Natural killer cell (primary cell): Measurements from ENCODE around the gene PRRX2. TPM values are rescaled to one million over a fixed set of nuclear protein-coding genes. Genes with fewer than 3 reads are reported as not detected.

Experiments used
- ATAC-seq, 3 donors: fragments of 150-1000 bp in 2 of 3; fragments of 200-7000 bp in 1 of 3; cut with Tn5 transposase; 1 replicate in 1 of 3; 2 replicates in 2 of 3; pipeline ENCODE4 v1.10.0; 2021; ENCODE audit warnings: mild to moderate bottlenecking in 2 of 3, moderate library complexity in 2 of 3
- DNase-seq, 2 donors: peaks; one replicate each; pipeline versions ENCODE4 v3.0.0 to v3.0.0-alpha.2; 2013 to 2021; ENCODE audit warnings: mixed read lengths in 1 of 2
- H3K27ac ChIP-seq: one replicate; pipeline ENCODE4 v1.5.1; 2013; ENCODE audit warnings: mild to moderate bottlenecking, low read length
- H3K27me3 ChIP-seq: one replicate; pipeline ENCODE4 v1.6.1; 2013; ENCODE audit warnings: low read length; ENCODE audit not compliant: control insufficient read depth, insufficient read depth
- H3K36me3 ChIP-seq: one replicate; pipeline ENCODE4 v1.6.1; 2013; ENCODE audit warnings: low read length; ENCODE audit not compliant: control insufficient read depth, insufficient read depth
- H3K4me1 ChIP-seq: one replicate; pipeline ENCODE4 v1.6.1; 2013; ENCODE audit warnings: low read length; ENCODE audit not compliant: control insufficient read depth, insufficient read depth
- H3K4me3 ChIP-seq: one replicate; pipeline ENCODE4 v1.5.1; 2013; ENCODE audit warnings: low read length
- H3K9me3 ChIP-seq: one replicate; pipeline ENCODE4 v1.6.1; 2013; ENCODE audit warnings: low read length; ENCODE audit not compliant: control insufficient read depth, insufficient read depth
- H3K27ac Mint-ChIP-seq, 2 donors: one replicate each; pipeline ENCODE4 v1.8.0; 2022; ENCODE audit warnings: mild to moderate bottlenecking in 2 of 2, mixed read lengths in 2 of 2, moderate library complexity in 1 of 2
- H3K27me3 Mint-ChIP-seq, 2 donors: one replicate each; pipeline ENCODE4 v1.8.0; 2022; ENCODE audit warnings: low read depth in 2 of 2, mixed read lengths in 2 of 2
- H3K36me3 Mint-ChIP-seq: one replicate; pipeline ENCODE4 v1.8.0; 2022; ENCODE audit warnings: mixed read lengths
- H3K4me1 Mint-ChIP-seq, 2 donors: one replicate each; pipeline ENCODE4 v1.8.0; 2022; ENCODE audit warnings: mixed read lengths in 2 of 2
- H3K4me3 Mint-ChIP-seq: one replicate; pipeline ENCODE4 v1.8.0; 2022; ENCODE audit warnings: mild to moderate bottlenecking, moderate library complexity, mixed read lengths
- H3K9me3 Mint-ChIP-seq, 2 donors: one replicate each; pipeline ENCODE4 v1.8.0; 2022; ENCODE audit warnings: mixed read lengths in 2 of 2
- WGBS: methylation state at CpG from one replicate; pipeline ENCODE4 v1.1.7; 2013; ENCODE audit warnings: missing lambda C conversion rate; ENCODE audit not compliant: insufficient coverage; 5-methylcytosine and 5-hydroxymethylcytosine counted together
- intact Hi-C: fragments of 100-400 bp; cut with micrococcal nuclease; formaldehyde crosslinking; loops from one replicate; pipeline ENCODE4 v1.14.2; 2022
- total RNA-seq, 4 donors: library from RNA; stranded (reverse); fragments of 120-200 nt in 1 of 4; gene quantifications; one replicate each; pipeline versions ENCODE4 v1.2.3 to v1.2.4, GENCODE V29; 2013 to 2022
- TF ChIP-seq, protein P1 (sequence below): fragments of 200-600 bp; IDR thresholded peaks from one replicate; pipeline ENCODE4 v1.8.0; 2022; ENCODE audit warnings: antibody characterized with exemption

Gene PRRX2
- total RNA-seq, 3 donors from 2014 or later (not counting 1 experiment from before 2014, with no cell fraction given) = not detected

DNA sequence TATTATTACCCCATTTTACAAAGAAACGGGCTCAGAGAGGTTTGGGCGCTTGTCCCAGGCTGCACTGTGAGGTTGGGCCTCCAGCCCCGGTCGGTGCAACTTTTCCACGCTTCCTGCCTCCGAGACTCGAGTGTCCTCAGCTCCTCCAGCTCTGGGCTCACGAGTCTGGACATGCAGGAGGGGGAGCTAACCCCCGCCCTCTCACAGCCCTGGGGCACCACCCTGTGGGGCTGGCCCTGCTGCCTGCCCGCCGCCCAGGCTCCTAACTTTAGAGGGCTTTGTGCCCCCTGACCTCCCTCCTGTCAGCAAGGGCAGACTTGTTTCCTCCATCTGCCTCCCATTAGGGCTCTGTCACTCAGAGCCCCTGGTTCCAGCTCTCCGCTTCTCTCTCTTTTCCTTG lies 19.2 kb upstream of the PRRX2 start:
- Mint-ChIP-seq H3K27ac (no peak overlapping the region), H3K27me3 (no peaks in the 10 kb centered on the region), H3K4me3 (no peak overlapping the region), H3K4me1 (peaks cover 2 to 9% of the 10 kb centered on the region in 2 donors), H3K36me3 (no peaks in the 10 kb centered on the region), H3K9me3 (no peaks in the 10 kb centered on the region)
- WGBS = 89% methylated on average over 12 of the region's 12 CpGs
- peaks cover 7% of the 10 kb centered on the region for H3K4me1 ChIP-seq
- H3K27me3 ChIP-seq = no peaks in the 10 kb centered on the region
- no peak for DNase-seq
- H3K9me3 ChIP-seq = no peaks in the 10 kb centered on the region
- no peak overlapping the region for H3K27ac ChIP-seq
- no peak overlapping the region for H3K4me3 ChIP-seq
- no peak for ATAC-seq
- TF ChIP-seq, protein P1, sequence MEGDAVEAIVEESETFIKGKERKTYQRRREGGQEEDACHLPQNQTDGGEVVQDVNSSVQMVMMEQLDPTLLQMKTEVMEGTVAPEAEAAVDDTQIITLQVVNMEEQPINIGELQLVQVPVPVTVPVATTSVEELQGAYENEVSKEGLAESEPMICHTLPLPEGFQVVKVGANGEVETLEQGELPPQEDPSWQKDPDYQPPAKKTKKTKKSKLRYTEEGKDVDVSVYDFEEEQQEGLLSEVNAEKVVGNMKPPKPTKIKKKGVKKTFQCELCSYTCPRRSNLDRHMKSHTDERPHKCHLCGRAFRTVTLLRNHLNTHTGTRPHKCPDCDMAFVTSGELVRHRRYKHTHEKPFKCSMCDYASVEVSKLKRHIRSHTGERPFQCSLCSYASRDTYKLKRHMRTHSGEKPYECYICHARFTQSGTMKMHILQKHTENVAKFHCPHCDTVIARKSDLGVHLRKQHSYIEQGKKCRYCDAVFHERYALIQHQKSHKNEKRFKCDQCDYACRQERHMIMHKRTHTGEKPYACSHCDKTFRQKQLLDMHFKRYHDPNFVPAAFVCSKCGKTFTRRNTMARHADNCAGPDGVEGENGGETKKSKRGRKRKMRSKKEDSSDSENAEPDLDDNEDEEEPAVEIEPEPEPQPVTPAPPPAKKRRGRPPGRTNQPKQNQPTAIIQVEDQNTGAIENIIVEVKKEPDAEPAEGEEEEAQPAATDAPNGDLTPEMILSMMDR = no peak
- intact Hi-C loops = no loop called here
- H3K36me3 ChIP-seq = no peaks in the 10 kb centered on the region

- no peak for DNase-seq
- Mint-ChIP-seq H3K9me3 (no peaks in the 10 kb centered on the region), H3K27me3 (no peaks in the 10 kb centered on the region), H3K4me1 (peaks cover 0 to 5% of the 10 kb centered on the region in 2 donors), H3K36me3 (no peaks in the 10 kb centered on the region), H3K27ac (no peak overlapping the region), H3K4me3 (no peak overlapping the region)
- TF ChIP-seq, protein P1 = no peak
- H3K27ac ChIP-seq = no peak overlapping the region
- intact Hi-C loops = no loop called here
- peaks cover 5% of the 10 kb centered on the region for H3K4me1 ChIP-seq
- no peak for ATAC-seq
- no peaks in the 10 kb centered on the region for H3K36me3 ChIP-seq
- H3K9me3 ChIP-seq = no peaks in the 10 kb centered on the region
- H3K27me3 ChIP-seq = no peaks in the 10 kb centered on the region
- 97% methylated on average over 6 of the region's 7 CpGs for WGBS
- no peak overlapping the region for H3K4me3 ChIP-seq
Observed at GRCh38 chr9:129646654-129647053, 18.8 kb upstream of the PRRX2 start.

DNA sequence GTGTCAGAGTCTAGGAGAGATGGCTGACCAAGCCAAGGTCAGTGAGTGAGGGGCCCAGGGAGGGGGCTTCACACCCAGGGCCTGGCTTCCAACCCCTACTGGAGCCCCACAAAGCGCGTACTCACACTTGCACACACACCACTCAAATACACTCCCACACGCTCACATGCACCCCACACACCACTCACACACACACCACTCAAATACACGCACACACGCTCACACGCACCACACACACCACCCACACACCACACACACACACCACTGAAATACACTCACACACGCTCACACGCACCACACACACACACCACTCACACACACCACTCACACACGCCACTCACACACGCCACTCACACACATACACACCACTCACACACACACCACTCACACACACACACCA lies 17.8 kb upstream of the PRRX2 start:
- Histone ChIP-seq H3K4me3 (no peak overlapping the region), H3K4me1 (peaks cover under 1% of the 10 kb centered on the region), H3K9me3 (no peaks in the 10 kb centered on the region), H3K27me3 (no peaks in the 10 kb centered on the region), H3K27ac (no peak overlapping the region), H3K36me3 (no peaks in the 10 kb centered on the region)
- Mint-ChIP-seq H3K27me3 (no peaks in the 10 kb centered on the region), H3K27ac (no peak overlapping the region), H3K4me3 (no peak overlapping the region), H3K36me3 (no peaks in the 10 kb centered on the region), H3K4me1 (peaks cover 0 to under 1% of the 10 kb centered on the region in 2 donors), H3K9me3 (no peaks in the 10 kb centered on the region)
- 85% methylated on average over 10 of the region's 10 CpGs for WGBS
- ATAC-seq = peak in 1 of 3 donors; percentile 19
- no peak for DNase-seq
- TF ChIP-seq, protein P1 = no peak
- intact Hi-C loops = no loop called here

- Mint-ChIP-seq H3K27me3 (no peaks in the 10 kb centered on the region), H3K4me1 (no peaks in the 10 kb centered on the region), H3K4me3 (no peak overlapping the region), H3K27ac (no peak overlapping the region), H3K36me3 (no peaks in the 10 kb centered on the region), H3K9me3 (no peaks in the 10 kb centered on the region)
- WGBS = 91% methylated on average over 15 of the region's 16 CpGs
- ATAC-seq (peak in 1 of 3 donors; percentile 33), DNase-seq (no peak)
- no peaks in the 10 kb centered on the region for H3K4me1 ChIP-seq
- H3K9me3 ChIP-seq = no peaks in the 10 kb centered on the region
- intact Hi-C loops = no loop called here
- no peak overlapping the region for H3K27ac ChIP-seq
- H3K4me3 ChIP-seq = no peak overlapping the region
- H3K36me3 ChIP-seq = no peaks in the 10 kb centered on the region
- TF ChIP-seq, protein P1 = no peak
- no peaks in the 10 kb centered on the region for H3K27me3 ChIP-seq
Observed at GRCh38 chr9:129648092-129648763, 17.2 kb upstream of the PRRX2 start.
